Measurements from ENCODE around the gene FCER1G. TPM values are rescaled to one million over a fixed set of nuclear protein-coding genes. Genes with fewer than 3 reads are reported as not detected.

FCER1G gene
- total and polyA plus RNA-seq, 9 of the 15 experiments (the other 6 are each of a cell fraction or from before 2014, with no cell fraction given) = 0.15 to 0.69 (median 0.31) TPM; not detected in 2

DNA sequence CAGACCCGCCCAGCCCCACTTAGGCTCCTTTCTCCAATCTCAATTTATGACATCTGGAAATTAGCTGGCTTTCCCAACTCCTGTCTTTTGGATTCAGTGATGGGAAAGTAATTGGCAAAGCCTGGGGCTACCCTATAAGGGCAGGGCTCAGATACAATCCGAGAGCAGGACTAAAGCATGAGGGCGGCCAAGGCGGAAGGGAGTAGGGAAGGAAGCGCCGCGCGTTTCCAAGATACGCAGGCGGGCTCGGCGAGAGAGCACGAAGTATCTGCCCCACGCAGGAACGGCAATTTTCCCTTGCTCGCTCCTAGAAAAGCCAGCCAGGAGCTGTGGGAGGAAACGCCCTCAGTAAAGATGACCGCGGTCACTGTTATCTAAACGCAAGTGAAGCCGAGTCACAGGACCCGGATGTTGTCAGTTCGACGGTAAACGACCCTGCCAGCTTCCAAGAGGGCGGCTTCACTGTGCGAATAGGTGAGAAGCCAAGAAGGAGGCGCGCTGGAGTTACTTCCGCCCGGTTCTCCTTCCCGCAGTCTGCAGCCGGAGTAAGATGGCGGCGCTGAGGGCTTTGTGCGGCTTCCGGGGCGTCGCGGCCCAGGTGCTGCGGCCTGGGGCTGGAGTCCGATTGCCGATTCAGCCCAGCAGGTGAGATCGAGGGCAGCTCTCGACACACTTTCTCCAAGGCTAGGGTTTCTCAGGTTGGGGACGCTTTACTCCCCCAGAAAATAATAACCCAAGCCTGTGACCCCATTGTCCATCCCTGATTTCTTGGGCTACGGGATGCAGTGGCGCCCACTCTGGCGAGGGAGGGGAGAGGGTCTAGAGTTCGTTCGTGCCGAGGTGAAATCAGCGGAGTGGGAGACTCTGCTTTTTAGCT lies 13.0 kb upstream of the FCER1G start, which contains the start of gene NDUFS2 (continued):
- TF ChIP-seq, protein P1, sequence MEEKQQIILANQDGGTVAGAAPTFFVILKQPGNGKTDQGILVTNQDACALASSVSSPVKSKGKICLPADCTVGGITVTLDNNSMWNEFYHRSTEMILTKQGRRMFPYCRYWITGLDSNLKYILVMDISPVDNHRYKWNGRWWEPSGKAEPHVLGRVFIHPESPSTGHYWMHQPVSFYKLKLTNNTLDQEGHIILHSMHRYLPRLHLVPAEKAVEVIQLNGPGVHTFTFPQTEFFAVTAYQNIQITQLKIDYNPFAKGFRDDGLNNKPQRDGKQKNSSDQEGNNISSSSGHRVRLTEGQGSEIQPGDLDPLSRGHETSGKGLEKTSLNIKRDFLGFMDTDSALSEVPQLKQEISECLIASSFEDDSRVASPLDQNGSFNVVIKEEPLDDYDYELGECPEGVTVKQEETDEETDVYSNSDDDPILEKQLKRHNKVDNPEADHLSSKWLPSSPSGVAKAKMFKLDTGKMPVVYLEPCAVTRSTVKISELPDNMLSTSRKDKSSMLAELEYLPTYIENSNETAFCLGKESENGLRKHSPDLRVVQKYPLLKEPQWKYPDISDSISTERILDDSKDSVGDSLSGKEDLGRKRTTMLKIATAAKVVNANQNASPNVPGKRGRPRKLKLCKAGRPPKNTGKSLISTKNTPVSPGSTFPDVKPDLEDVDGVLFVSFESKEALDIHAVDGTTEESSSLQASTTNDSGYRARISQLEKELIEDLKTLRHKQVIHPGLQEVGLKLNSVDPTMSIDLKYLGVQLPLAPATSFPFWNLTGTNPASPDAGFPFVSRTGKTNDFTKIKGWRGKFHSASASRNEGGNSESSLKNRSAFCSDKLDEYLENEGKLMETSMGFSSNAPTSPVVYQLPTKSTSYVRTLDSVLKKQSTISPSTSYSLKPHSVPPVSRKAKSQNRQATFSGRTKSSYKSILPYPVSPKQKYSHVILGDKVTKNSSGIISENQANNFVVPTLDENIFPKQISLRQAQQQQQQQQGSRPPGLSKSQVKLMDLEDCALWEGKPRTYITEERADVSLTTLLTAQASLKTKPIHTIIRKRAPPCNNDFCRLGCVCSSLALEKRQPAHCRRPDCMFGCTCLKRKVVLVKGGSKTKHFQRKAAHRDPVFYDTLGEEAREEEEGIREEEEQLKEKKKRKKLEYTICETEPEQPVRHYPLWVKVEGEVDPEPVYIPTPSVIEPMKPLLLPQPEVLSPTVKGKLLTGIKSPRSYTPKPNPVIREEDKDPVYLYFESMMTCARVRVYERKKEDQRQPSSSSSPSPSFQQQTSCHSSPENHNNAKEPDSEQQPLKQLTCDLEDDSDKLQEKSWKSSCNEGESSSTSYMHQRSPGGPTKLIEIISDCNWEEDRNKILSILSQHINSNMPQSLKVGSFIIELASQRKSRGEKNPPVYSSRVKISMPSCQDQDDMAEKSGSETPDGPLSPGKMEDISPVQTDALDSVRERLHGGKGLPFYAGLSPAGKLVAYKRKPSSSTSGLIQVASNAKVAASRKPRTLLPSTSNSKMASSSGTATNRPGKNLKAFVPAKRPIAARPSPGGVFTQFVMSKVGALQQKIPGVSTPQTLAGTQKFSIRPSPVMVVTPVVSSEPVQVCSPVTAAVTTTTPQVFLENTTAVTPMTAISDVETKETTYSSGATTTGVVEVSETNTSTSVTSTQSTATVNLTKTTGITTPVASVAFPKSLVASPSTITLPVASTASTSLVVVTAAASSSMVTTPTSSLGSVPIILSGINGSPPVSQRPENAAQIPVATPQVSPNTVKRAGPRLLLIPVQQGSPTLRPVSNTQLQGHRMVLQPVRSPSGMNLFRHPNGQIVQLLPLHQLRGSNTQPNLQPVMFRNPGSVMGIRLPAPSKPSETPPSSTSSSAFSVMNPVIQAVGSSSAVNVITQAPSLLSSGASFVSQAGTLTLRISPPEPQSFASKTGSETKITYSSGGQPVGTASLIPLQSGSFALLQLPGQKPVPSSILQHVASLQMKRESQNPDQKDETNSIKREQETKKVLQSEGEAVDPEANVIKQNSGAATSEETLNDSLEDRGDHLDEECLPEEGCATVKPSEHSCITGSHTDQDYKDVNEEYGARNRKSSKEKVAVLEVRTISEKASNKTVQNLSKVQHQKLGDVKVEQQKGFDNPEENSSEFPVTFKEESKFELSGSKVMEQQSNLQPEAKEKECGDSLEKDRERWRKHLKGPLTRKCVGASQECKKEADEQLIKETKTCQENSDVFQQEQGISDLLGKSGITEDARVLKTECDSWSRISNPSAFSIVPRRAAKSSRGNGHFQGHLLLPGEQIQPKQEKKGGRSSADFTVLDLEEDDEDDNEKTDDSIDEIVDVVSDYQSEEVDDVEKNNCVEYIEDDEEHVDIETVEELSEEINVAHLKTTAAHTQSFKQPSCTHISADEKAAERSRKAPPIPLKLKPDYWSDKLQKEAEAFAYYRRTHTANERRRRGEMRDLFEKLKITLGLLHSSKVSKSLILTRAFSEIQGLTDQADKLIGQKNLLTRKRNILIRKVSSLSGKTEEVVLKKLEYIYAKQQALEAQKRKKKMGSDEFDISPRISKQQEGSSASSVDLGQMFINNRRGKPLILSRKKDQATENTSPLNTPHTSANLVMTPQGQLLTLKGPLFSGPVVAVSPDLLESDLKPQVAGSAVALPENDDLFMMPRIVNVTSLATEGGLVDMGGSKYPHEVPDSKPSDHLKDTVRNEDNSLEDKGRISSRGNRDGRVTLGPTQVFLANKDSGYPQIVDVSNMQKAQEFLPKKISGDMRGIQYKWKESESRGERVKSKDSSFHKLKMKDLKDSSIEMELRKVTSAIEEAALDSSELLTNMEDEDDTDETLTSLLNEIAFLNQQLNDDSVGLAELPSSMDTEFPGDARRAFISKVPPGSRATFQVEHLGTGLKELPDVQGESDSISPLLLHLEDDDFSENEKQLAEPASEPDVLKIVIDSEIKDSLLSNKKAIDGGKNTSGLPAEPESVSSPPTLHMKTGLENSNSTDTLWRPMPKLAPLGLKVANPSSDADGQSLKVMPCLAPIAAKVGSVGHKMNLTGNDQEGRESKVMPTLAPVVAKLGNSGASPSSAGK (IDR thresholded peaks at IDR 0.05) = no peak; the same call in 1 of the 2 replicates
- TF ChIP-seq ZNF12 (CRISPR knock-in tag; IDR thresholded peaks at IDR 0.05) = peak; percentile 39; the same call in 1 of the 2 replicates
- TF ChIP-seq SIN3B (IDR thresholded peaks at IDR 0.05; ENCODE audit: low read depth) = peak; percentile 80
- no peak for TF ChIP-seq NCOA4 (IDR thresholded peaks at IDR 0.05; ENCODE audit: partially characterized antibody)
- TF ChIP-seq STAG1 (CRISPR knock-in tag; IDR thresholded peaks at IDR 0.05; ENCODE audit: borderline replicate concordance) = no peak
- TF ChIP-seq SAFB (IDR thresholded peaks at IDR 0.05; ENCODE audit: borderline replicate concordance, low read depth, low read length) = no peak
- TF ChIP-seq, protein P2, sequence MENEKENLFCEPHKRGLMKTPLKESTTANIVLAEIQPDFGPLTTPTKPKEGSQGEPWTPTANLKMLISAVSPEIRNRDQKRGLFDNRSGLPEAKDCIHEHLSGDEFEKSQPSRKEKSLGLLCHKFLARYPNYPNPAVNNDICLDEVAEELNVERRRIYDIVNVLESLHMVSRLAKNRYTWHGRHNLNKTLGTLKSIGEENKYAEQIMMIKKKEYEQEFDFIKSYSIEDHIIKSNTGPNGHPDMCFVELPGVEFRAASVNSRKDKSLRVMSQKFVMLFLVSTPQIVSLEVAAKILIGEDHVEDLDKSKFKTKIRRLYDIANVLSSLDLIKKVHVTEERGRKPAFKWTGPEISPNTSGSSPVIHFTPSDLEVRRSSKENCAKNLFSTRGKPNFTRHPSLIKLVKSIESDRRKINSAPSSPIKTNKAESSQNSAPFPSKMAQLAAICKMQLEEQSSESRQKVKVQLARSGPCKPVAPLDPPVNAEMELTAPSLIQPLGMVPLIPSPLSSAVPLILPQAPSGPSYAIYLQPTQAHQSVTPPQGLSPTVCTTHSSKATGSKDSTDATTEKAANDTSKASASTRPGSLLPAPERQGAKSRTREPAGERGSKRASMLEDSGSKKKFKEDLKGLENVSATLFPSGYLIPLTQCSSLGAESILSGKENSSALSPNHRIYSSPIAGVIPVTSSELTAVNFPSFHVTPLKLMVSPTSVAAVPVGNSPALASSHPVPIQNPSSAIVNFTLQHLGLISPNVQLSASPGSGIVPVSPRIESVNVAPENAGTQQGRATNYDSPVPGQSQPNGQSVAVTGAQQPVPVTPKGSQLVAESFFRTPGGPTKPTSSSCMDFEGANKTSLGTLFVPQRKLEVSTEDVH (IDR thresholded peaks at IDR 0.05; ENCODE audit: low read depth, partially characterized antibody) = peak; percentile 92
- TF ChIP-seq NFRKB (IDR thresholded peaks at IDR 0.05; ENCODE audit: low read depth) = peak; percentile 94; the same call in 1 of the 2 replicates
- TF ChIP-seq MAZ (CRISPR knock-in tag; conservative IDR thresholded peaks at IDR 0.05 in 1 of 2, IDR thresholded peaks at IDR 0.05 in 1 of 2) = peak; percentile 43 to 67; a peak in 3 of 4 replicates
- peak; percentile 96 for TF ChIP-seq RBFOX2 (IDR thresholded peaks at IDR 0.05; ENCODE audit: low read depth, low read length)
- no peak; the same call in 1 of the 2 replicates for TF ChIP-seq STAT5A (IDR thresholded peaks at IDR 0.05; ENCODE audit: borderline replicate concordance, low read length)
